Gastroesophageal sphincter (tissue), 3 donors: ENCODE measurements around the gene THSD4.

Experiments used
- EP300 ChIP-seq: sonication (generic); formaldehyde crosslinking; IDR thresholded peaks from one replicate; pipeline ENCODE4 v1.6.1; 2017; ENCODE audit warnings: antibody characterized with exemption, mild to moderate bottlenecking
- POLR2A ChIP-seq, 2 donors: fragments of 450-650 bp; IDR thresholded peaks; one replicate each; pipeline ENCODE4 v1.6.1; 2017; ENCODE audit warnings: antibody characterized with exemption in 2 of 2, mild to moderate bottlenecking in 2 of 2, moderate library complexity in 1 of 2
- TF ChIP-seq, protein P1 (sequence below), 4 experiments: fragments of 200-600 bp in 2 of 4; fragments of 450-650 bp in 2 of 4; sonication (generic) in 1 of 4; IDR thresholded peaks; one replicate each; pipeline ENCODE4 v1.5.1; 2017 to 2019; ENCODE audit warnings: antibody characterized with exemption in 4 of 4, mild to moderate bottlenecking in 2 of 4, moderate library complexity in 2 of 4

DNA sequence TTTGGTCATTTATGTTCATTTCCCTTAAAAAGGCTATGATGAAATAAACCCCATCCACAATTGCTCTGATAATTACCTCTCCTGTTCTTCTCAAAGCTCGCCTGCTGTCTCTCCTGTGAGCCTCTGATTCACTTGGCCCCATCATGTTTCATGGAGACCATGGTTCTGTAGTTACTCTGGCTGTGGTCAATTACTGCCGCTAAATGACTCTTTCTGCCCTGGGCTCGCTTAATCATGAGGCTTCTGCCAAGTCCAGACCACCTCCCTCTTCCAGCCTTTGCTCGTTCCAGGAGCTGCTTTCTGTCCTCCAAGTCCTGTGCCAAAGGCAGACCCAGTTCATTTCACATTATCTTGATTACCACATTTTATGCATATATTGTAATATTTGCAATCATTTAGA is 91.9 kb downstream of the THSD4 start:
- TF ChIP-seq, protein P1, sequence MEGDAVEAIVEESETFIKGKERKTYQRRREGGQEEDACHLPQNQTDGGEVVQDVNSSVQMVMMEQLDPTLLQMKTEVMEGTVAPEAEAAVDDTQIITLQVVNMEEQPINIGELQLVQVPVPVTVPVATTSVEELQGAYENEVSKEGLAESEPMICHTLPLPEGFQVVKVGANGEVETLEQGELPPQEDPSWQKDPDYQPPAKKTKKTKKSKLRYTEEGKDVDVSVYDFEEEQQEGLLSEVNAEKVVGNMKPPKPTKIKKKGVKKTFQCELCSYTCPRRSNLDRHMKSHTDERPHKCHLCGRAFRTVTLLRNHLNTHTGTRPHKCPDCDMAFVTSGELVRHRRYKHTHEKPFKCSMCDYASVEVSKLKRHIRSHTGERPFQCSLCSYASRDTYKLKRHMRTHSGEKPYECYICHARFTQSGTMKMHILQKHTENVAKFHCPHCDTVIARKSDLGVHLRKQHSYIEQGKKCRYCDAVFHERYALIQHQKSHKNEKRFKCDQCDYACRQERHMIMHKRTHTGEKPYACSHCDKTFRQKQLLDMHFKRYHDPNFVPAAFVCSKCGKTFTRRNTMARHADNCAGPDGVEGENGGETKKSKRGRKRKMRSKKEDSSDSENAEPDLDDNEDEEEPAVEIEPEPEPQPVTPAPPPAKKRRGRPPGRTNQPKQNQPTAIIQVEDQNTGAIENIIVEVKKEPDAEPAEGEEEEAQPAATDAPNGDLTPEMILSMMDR (IDR thresholded peaks at IDR 0.05): no peak
- TF ChIP-seq POLR2A (IDR thresholded peaks at IDR 0.05) (no peak), EP300 (no peak)
